Progenitor cell of endocrine pancreas (in vitro differentiated cells): ENCODE results near the gene ANO10. TPM values are rescaled to one million over a fixed set of nuclear protein-coding genes. Genes with fewer than 3 reads are reported as not detected.
"Not testable (repeated sequence)": the region's sequence is repeated elsewhere in the genome, so short reads cannot be mapped to it uniquely, and the experiment has no call there.

Experiments
- DNase-seq: peaks from one replicate; pipeline ENCODE4 v3.0.0; 2021; ENCODE audit warnings: low spot score; ENCODE audit not compliant: unreplicated experiment
- H3K27ac Mint-ChIP-seq: 2 replicates; pipeline ENCODE4 v1.8.0; 2021; ENCODE audit warnings: mild to moderate bottlenecking, moderate library complexity, mixed read lengths
- H3K27me3 Mint-ChIP-seq: 2 replicates; pipeline ENCODE4 v1.8.0; 2021; ENCODE audit warnings: mixed read lengths
- H3K36me3 Mint-ChIP-seq: 2 replicates; pipeline ENCODE4 v1.8.0; 2022; ENCODE audit warnings: mixed read lengths; ENCODE audit not compliant: insufficient read depth
- H3K4me1 Mint-ChIP-seq: 2 replicates; pipeline ENCODE4 v1.8.0; 2021; ENCODE audit warnings: low read depth, mixed read lengths
- H3K4me3 Mint-ChIP-seq: 2 replicates; pipeline ENCODE4 v1.8.0; 2021; ENCODE audit warnings: low read depth, mild to moderate bottlenecking, moderate library complexity, mixed read lengths
- H3K9me3 Mint-ChIP-seq: 2 replicates; pipeline ENCODE4 v1.8.0; 2021; ENCODE audit warnings: low read depth, mixed read lengths
- CTCF ChIP-seq: fragments of 200-600 bp; sonication (generic); IDR thresholded peaks from one replicate; pipeline ENCODE4 v1.5.0; 2021; ENCODE audit warnings: antibody characterized with exemption, mild to moderate bottlenecking; ENCODE audit not compliant: unreplicated experiment
- long read RNA-seq: library from polyadenylated mRNA; unstranded; transcript quantifications from one replicate; pipeline ENCODE4 v2.0.0, GENCODE V29; 2020
- total RNA-seq: library from RNA; stranded (reverse); gene quantifications from 2 replicates; pipeline ENCODE4 v1.2.1, GENCODE V29; 2021

The ANO10 gene, protein sequence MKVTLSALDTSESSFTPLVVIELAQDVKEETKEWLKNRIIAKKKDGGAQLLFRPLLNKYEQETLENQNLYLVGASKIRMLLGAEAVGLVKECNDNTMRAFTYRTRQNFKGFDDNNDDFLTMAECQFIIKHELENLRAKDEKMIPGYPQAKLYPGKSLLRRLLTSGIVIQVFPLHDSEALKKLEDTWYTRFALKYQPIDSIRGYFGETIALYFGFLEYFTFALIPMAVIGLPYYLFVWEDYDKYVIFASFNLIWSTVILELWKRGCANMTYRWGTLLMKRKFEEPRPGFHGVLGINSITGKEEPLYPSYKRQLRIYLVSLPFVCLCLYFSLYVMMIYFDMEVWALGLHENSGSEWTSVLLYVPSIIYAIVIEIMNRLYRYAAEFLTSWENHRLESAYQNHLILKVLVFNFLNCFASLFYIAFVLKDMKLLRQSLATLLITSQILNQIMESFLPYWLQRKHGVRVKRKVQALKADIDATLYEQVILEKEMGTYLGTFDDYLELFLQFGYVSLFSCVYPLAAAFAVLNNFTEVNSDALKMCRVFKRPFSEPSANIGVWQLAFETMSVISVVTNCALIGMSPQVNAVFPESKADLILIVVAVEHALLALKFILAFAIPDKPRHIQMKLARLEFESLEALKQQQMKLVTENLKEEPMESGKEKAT
- 30.1 and 33.3 TPM in 2 replicates for total RNA-seq
- long read RNA-seq, transcript ANO10-201 (13 exons, 3,212 nt): major isoform, 25 of 48 reads
- long read RNA-seq, partial matches to known transcripts: 11 of 48 reads
- long read RNA-seq, other reads (novel, unspliced or antisense): 9 of 48 reads

DNA sequence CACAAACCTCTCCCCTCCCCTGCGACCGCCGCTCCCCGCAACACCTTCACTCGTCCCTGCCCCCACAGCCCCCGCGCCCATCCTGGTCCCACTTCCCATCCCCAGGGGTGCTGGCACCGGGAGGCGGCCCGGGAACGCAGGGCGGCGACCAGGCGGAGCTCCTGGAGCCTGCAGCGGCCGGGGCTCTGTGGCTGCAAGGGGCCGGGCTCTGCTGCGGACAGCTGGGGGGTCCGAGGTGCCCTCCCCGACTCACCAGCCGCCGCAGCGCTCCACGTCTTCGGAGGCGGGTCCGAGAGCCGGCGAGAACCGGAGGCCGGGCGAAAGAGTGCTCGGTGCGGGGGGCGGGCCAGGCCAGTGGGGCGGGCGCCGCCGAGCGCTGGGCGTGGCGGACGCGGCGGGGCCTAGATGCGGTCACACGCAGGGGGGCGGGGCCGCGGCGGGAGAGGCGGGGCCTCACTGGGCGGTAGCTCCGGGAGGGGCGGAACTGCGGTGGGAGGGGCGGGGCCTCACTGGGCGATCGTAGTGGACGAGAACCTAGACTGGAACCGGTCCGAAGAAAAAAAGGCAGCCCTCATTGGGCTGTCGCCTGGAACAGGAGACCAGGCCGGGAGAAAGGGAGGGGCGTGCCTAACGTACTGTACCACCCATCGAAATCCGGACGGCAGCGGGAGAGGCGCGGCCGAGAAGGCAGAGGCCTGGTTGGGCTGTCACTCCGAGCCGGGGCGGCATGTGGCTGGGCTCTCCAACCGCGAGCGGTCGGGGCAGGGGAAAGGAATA is at the start of gene ANO10:
TSS of gene ANO10 (minus strand) at position 356 of the 777 bp plus-strand sequence. CDS start 16,159 bp downstream, outside the sequence.
- DNase-seq: peak; percentile 98
- H3K27me3 Mint-ChIP-seq: no peaks in the 10 kb centered on the region
- H3K27ac Mint-ChIP-seq: peak within 1 kb of the TSS; percentile 95
- peak within 1 kb of the TSS; percentile 98 for H3K4me3 Mint-ChIP-seq
- H3K36me3 Mint-ChIP-seq: no peaks in the 10 kb centered on the region
- TF ChIP-seq CTCF: no peak
- H3K9me3 Mint-ChIP-seq: no peaks in the 10 kb centered on the region
- H3K4me1 Mint-ChIP-seq: peaks cover 14% of the 10 kb centered on the region

DNA sequence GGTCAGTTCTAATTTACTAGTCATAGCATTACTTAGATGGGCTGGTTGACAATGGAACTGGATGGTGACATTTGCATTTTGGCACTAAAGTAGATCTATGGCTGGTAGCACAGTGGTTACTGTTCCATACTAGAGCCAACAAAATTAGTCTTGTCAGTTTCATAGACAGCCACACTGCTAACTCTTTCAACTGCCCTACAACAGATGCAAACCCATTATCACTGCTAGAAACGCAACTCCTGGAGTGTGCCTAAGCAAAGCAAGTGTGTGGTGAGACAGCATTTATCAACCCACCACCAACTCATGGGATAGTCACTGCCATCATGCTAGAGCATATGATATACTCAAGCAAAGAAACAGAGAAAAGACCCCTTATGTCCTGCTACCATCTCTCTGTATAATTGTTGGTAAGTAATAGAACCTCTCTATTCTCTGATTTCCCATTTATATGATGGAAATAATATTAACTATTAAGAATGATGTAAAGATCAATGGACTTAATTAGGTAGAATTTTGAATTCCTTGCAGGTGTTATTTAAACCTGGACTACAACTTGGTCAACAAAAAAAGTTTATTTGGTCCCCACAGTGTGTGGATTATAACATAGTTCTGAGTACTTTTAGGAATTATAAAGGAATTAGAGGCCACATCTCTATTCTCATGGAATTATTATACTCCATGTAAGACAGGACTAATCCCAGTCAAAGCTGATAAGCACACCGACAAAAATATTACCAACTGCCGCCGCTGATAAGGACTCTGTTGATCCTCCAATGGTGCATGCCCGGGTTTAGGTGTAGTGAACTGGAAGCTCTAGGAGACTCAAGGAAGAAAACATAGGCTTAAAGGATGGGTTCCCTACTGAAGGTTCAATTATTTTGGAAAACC is 49.1 kb upstream of the ANO10 start:
- Mint-ChIP-seq H3K4me3 (no peak overlapping the region), H3K9me3 (no peaks in the 10 kb centered on the region), H3K27ac (no peak overlapping the region), H3K36me3 (no peaks in the 10 kb centered on the region), H3K4me1 (peaks cover 4% of the 10 kb centered on the region), H3K27me3 (no peaks in the 10 kb centered on the region)
- TF ChIP-seq CTCF: no peak
- no peak for DNase-seq

GRCh38 chr3:43665011-43665410 is 43.2 kb upstream of the ANO10 start:
- H3K27me3 Mint-ChIP-seq, H3K4me3 Mint-ChIP-seq, H3K4me1 Mint-ChIP-seq, DNase-seq, H3K27ac Mint-ChIP-seq: not testable (repeated sequence)
- Mint-ChIP-seq H3K9me3 (peaks cover 22% of the 10 kb centered on the region), H3K36me3 (peaks cover 12% of the 10 kb centered on the region)

GRCh38 chr3:43661376-43661775 is 39.6 kb upstream of the ANO10 start:
- H3K27ac Mint-ChIP-seq, DNase-seq, H3K4me3 Mint-ChIP-seq, H3K27me3 Mint-ChIP-seq, H3K4me1 Mint-ChIP-seq: not testable (repeated sequence)
- H3K9me3 Mint-ChIP-seq: peaks cover 22% of the 10 kb centered on the region
- peaks cover 12% of the 10 kb centered on the region for H3K36me3 Mint-ChIP-seq

DNA sequence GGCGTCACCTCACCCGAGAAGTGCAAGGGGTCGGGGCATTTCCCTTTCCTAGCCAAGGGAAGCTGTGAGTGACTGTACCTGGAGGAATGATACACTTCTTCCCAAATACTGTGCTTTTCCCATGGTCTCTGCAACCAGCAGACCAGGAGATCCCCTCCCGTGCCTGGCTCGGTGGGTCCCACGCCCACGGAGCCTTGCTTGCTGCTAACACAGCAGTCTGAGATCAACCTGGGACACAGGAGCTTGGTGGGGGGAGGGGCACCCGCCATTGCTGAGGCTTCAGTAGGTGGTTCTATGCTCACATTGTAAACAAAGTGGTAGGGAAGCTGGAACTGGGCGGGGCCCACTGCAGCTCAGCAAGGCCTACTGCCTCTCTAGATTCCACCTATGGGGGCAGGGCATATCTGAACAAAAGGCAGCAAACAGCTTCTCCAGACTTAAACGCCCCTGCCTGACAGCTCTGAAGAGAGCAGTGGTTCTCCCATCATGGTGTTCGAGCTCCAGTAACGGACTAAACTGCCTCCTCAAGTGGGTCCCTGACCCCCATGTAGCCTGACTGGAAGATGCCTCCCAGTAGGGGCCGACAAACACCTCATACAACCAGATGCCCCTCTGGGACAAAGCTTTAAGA is 37.6 kb upstream of the ANO10 start:
- Mint-ChIP-seq H3K9me3 (peaks cover 13% of the 10 kb centered on the region), H3K27me3 (no peaks in the 10 kb centered on the region), H3K4me1 (no peaks in the 10 kb centered on the region), H3K36me3 (peaks cover 9% of the 10 kb centered on the region), H3K27ac (no peak overlapping the region), H3K4me3 (no peak overlapping the region)
- TF ChIP-seq CTCF: no peak
- no peak for DNase-seq

DNA sequence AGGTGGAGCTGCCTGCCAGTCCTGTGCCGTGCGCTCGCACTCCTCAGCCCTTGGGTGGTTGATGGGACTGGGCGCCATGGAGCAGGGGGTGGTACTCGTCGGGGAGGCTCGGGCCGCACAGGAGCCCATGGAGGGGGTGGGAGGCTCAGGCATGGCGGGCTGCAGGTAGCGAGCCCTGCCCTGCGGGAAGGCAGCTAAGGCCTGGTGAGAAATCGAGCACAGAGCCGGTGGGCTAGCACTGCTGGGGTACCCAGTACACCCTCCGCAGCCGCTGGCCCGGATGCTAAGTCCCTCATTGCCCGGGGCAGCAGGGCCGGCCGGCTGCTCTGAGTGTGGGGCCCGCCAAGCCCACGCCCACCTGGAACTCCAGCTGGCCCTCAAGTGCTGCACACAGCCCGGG is 34.6 kb upstream of the ANO10 start:
- H3K27ac Mint-ChIP-seq, H3K36me3 Mint-ChIP-seq, H3K4me3 Mint-ChIP-seq, H3K9me3 Mint-ChIP-seq, H3K4me1 Mint-ChIP-seq, H3K27me3 Mint-ChIP-seq, DNase-seq: not testable (repeated sequence)
